CD4-positive, alpha-beta T cell treated with Interleukin-15 for 1 hour (primary cell): ENCODE data around the gene CLK3.

ENCODE experiments used
- DNase-seq: peaks from one replicate; pipeline ENCODE4 v3.0.0-alpha.2; 2020

The CLK3 gene

DNA sequence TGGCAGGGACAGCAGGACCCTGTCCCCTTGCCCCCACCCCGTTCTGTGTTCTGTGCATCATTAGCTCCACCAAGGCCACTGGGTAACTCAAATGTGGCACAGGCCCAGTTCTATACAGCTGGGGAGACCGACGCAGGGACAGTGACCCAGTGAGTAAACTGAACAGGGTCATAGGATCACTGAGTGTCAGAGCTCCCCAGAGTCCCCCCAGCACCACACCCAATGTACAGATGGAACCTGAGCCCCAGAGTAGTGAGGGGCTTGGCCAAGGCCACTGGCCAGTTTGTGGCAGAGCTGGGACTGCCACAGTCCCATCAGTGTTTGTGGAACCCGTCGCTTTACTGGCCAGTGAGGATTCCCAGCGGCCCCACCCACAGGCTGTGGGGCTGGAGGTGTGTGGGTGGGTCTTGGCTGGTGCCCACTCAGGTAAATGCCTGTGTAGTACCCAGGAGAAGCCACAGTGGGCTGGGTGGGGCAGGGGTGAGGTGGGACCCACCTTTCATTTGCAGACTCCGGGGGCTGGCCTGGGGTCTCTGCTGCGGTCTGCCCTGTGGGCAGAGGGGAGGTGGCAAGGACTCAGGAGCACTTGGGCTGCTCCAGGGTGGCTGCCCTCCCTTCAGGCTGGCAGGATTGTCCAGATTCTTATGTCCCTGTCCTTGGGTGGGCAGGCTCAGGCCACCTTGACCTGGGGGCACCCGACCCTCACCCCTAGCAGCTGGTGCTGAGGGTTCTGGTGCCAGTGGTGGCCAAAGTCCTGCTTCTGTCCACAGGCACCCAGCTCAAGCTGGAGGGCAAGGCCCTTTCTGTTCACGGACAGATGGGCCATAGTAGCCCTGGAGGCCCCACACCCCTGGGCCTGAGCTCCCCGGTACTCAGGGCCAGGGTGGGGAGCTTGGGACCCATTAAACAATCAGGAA is 11.6 kb upstream of the CLK3 start:
- DNase-seq = no peak

DNA sequence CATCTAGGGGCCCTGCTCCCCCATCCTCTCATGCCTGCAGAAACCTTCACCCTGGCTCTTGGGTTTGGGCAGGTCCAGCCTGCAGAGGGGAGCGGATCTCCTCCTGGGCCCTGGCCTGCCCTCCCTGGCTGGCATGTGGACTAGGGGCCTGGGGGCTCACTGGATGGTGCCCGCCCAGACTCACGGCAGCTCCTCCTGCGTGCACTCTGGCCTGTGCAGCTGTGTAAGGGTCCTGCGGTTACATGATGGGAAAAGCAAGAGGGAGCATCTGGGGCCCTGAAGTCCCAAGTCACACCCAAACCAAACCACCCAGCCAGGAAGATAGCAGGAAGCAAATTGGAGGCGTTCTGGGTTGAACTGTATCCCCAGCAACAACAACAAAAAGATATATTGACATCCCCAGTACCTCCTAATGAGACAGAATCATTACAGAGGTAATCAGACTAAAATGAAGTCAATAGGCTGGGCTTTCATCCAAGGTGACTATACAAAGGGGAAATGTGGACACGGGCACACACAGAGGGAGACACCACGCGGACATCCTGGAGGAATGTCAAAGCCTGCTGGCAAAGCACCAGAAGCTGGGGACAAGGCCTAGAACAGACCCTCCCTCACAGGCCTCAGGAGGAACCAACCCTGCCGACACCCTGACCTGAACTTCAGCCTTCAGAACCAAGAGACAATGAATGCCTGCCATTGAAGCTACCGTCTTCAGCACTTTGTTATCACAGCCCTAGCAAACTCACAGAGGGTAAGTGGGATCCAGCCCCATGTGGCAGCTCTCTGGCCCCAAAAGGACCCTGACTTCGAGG is 10.4 kb upstream of the CLK3 start:
- no peak for DNase-seq

DNA sequence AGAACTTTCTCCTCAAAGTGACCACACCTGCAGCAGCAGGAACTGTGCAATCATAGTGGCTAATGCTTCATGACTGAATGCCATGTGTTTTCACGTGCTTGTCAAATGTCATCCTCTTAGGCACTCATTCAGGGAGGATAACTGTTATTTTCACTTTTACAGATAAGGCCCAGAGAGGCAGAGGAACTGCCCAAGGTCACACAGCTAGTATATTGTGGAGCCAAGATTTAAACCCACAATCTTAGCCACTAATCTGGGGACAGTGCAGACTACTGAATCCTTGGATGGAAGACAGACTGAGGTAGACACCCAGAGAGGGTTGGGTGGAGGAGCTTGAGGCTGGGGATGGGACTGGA is 9.9 kb upstream of the CLK3 start:
- DNase-seq = no peak

DNA sequence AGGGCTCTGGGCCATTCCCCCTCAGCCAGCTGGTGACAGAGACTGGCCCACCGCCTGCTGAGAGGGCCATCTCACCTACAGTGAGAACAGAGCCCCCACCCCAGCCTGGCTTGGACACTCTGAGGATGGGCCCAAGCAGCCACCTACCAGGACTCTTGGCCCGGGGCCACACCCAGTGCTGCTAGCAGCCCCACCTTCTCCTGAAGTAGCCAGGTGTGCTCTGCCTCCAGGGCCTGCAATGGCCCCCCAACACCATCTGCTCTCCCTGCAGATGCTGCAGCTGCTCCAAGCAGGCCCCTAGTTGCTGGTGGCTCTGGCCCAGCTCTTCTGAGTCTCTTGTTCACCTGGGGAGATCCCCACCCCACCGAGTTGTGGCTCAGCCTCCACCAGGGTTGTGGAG is 6.8 kb upstream of the CLK3 start:
- DNase-seq = no peak

DNA sequence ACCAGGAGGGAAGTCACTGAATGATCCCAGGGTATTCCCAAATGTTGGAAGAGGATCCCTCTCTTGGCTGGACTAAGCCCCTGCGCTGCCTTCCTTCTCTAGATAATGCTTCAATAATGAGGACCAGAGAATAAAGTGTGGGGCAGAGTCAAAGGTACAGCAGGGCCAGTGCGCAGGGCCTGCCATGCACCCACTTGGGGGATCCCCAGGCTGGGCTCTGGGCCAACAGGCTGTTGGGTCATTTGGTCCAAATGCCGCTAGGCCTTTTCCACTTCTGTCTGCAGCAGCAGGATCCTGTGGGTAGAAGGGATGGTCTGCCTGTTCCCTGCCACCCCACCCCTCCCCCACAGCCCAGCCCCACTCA is 5.7 kb upstream of the CLK3 start:
- no peak for DNase-seq

DNA sequence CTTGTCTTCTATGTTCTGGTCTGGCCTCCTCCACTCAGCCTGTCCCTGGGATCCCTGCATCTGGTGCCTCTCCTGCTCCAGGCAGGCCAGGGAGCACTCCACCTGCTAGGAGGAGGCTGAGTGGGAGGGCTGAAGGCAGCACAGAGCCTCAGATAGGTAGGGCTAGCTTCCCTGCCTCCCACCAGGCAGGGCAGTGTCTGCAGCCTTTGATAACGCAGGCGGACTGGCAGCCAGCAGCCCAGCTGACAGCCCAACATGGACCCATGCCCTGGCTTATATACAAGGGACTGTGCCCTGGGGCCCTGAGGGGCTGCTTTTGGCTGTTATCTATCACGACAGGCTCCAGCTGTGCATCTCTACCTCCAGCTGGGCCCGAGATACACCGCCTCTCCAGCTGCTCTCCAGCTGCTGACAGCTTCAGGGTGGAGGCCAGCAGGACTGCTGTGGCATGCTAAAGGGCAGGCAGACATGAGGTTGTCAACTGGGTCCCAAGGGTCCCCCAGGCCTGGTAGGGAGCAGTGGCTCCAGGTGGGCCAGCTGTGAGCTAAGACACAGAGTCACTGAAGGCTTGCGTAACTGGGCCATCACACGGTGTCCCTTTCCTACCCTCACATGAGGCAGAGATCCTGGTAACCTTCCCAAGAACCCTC is 5.2 kb upstream of the CLK3 start:
- DNase-seq = no peak

DNA sequence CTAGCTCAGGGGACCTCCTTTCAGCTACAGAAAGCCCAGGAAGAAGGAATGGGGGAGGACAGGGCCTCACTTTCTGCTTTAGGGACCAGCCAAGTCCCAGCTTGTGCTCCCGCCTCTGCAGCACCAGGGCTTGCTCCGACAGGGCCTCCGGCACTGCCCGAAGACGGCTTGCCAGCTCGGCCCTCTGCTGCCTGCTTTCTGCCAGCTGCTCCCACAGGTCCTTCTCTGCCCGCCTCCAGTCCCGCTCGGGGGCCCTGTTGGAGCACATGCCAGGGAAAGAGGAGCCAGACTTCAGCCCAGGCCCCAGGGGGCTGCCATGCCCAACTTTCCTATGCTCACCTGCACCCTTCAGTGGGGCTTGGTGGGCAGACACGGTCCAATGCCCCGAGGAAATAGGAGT is 4.3 kb upstream of the CLK3 start:
- no peak for DNase-seq

DNA sequence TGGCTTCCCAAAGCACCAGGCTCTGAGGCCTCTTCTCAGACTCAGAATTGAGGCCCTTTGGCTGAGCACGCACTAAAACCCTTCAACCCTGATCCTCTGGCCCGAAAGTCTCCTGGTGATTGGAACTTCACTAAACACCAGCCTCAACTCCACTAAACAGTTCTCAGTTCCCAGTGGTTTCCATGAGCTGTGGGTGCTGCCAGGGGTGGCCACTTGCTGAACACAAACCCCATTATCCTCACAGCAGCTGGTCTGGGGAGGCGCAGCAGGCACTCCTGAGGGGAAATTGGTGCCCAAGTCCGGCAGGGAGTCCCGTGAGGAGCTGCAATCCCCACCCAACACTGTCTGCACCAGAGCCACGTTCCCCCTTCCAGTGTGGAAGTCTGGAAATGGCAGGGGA is 3.8 kb upstream of the CLK3 start:
- DNase-seq = no peak

DNA sequence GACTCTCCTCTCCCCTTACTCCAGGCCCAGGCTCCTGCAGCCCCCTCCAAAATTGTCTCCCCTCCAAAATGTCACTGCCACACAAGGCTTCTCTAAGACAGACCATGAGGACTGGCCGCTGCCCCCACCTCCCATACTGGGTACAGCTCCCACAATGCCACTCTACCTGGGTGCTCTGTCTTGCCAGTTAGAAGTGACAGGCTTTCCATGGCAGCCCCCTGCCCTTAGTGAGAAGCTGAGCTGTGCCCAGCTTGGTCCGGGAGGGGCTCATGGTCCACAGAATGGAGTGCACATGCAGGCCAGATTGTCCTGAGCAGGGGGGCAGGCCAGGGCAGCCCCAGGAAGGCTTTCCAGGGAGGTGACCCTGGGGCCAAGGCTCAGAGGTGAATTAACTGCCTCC is 3.0 kb upstream of the CLK3 start:
- DNase-seq = no peak

DNA sequence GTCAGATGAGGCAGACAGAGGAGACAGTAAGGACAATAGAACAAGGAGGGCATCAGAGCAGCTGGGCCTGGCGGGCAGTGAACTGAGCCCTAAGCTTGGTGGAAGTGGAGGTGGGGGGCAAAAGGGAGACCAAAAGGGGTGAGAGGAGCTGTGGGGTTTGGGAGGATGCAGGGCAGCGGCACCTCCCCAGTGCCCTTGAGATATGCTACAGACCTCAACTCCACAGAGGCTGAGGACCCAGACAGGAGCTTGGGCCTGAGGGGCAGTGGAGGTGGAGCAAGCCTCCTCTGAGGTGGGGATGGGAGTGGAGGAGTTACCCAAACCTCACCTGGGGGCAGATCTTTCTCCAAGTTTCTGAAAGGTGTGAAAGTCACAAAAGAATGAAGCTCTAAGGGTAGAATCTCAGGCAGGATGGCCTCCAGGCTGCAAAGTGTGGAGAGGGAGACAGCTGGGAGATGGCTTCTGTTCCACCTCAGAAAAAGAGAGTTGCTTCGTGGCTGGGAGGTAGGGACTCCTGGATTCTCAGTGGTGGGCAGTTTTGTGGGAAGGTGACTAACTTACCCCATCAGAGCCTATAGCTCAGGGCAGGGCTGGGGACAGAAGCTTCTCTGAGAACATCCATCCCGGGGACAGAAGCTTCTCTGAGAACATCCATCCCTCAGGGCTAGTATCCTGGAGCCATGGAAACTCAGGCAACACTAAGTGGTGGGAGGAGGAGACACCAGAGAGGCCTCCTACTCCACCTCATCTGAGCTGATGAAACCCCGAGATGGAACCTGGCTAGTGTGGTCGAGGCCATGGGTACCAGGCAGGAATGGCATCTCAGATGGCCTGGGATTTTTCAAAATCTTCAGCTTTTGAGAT is 2.3 kb upstream of the CLK3 start:
- DNase-seq = no peak

DNA sequence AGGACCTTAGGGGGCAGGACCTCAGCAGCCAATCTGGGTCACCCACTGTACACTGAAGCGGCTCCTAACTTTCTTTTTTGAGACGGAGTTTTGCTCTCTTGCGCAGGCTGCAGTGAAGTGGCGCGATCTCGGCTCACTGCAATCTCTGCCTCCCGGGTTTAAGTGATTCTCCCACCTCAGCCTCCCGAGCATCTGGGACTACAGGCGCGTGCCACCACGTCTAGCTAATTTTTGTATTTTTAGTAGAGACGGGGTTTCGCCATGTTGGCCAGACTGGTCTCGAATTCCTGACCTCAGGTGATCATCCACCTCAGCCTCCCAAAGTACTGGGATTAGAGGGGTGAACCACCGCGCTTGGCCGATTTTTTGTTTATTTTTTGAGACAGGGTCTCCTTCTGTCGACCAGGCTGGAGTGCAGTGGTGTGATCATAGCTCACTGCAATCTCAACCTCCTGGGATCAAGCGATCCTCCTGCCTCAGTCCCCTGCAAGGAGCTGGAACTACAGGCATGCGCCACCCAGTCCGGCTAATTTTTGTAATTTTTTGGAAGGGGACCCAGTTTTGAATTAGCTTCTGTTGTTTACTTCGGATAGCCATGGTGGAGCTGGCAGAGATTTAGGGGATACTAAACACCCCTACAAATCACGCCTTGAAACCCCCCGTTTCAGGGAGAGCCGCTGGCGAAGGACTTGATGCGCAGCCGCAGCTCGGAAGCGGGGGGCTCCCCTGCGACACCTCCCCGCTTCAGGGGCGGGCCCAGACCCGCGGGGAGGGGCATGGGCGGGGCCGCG is 1.5 kb upstream of the CLK3 start:
- no peak for DNase-seq

DNA sequence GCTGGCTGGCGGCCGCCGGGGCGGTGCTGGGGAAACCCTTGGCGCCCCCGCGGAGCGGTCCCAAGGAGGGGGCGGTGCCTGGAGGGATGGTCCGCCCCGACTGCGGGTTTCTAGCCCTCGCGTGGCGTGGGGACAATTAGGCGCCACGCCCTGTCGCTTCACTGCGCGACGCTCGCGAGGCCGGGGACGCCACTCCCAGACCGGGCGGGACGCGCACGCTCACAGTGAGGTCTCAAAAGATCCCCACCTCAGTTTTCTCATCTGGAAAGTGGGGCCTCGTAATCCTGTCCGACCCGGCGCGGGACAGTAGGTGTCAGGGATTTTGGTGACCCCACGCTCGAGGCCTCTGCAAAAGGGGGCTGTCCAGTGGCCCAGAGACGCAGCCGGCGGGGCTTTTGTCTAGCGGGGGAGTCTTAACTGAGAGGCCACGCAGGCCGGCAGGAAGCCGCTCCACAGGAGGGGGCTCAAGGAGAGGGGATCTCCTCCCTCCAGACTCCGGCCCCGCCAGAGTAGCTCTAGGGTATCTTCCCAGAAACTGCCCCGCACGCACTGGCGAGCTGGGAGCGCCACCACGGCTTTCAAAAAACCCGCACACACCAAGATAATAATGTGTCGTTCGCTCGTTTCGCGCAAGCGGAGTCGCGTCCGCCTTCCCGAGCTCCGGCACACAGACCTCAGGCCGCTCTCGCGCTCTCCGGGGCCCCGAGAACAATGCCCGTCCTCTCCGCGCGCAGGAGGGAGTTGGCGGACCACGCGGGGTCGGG is 710 bp upstream of the CLK3 start:
- peak; percentile 95 for DNase-seq

DNA sequence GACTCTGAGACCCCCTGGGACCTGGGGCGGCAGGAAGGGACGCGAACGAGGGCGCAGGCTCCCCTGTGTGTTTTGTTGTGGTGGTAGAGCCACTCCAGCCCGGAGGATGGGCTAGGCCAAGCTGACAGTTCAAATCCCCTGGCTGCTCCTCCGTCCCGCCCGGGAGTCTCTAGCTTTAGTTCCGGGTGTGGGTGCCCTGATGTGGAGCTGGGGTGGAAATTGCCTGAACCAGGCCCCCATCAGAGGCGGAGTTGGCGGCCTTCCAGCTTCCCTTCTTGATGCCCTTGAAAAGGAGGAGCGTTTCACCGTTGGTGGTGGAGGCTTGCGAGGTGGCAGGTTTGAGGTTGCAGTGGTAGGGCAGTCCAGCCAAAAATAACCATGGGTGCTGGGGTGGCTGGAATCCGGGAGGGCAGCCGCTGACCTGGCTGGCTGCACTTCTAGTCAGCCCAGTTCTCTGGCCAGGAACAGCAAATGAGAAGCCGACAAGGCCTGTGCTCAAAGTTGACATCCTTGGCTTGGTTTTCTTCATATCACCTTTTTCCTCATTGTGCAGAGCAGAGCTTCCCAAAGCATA is 817 bp downstream of the CLK3 start:
- peak; percentile 73 for DNase-seq

DNA sequence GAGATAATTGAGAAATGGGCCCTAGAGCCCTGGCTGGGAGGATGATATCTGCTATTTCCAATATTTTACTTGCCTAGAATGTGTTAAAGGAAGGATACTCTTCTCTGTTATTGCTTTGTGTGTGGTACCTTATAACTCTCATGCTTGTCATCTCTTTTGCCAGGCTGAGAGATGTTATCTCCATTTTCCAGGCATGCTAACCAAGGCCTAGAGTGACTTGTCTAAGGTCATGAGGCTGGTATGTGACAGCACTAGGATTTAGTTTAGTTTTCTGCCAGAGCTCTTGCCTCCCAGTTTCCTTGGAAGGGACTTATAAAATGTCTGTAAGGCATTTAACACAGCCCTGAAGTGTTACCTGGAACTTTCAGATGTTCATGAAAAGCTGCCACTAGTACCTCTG is 1.4 kb downstream of the CLK3 start:
- no peak for DNase-seq

DNA sequence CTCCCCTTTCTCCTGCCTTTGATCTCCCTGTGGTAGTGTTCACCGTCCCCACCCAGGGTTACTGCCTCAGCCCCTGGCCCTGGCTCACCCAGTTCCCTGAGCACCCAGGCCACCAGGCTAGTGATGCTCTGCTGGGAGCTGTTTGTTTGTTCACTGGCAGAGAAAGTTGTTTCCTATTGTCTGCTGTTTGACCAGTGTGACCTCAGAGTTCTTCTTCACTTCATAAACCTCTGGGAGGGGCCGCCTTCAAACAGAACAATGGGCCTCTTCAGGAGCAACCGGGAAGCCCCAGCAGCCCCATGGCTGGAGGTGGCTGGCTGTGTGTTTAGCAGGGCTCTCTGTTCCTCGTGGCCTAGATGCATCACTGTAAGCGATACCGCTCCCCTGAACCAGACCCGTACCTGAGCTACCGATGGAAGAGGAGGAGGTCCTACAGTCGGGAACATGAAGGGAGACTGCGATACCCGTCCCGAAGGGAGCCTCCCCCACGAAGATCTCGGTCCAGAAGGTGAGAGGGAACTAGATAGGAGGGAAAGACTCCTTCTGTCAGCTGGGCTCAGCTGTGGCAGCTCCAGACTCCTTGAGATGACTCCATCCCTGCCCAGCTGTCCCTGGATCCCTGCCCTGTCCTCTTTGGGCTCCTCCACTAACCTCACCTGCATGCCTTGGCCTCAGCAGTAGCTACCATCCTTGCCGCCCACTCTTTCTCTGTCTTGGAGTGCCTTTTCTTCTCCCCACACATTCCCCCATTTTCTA is 3.4 kb downstream of the CLK3 start:
- DNase-seq = no peak

DNA sequence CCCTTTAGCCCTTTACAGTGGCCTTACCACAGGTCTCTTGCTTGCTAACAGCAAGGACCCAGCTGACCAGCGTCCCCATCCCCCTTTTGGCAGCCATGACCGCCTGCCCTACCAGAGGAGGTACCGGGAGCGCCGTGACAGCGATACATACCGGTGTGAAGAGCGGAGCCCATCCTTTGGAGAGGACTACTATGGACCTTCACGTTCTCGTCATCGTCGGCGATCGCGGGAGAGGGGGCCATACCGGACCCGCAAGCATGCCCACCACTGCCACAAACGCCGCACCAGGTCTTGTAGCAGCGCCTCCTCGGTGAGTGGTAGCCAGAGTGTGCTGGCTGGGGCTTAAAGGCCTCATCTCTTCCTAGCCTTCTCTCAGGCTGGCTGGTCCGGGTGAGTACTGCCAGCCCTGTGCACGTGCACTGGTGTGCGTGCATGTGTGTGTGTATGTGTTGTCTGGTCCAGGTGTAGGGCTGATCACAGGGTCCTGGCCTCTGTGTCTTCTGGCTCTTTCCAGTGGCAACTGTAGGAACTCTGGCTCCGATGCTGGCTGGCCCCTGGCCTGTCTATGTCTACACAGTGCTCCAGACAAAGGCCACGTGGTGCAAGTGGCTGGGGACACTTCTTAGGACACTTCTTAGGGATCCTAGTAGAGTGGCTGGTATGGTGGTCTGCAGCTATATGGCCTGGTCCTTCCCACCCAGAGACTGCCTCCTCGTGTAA is 4.4 kb downstream of the CLK3 start:
- DNase-seq = no peak

DNA sequence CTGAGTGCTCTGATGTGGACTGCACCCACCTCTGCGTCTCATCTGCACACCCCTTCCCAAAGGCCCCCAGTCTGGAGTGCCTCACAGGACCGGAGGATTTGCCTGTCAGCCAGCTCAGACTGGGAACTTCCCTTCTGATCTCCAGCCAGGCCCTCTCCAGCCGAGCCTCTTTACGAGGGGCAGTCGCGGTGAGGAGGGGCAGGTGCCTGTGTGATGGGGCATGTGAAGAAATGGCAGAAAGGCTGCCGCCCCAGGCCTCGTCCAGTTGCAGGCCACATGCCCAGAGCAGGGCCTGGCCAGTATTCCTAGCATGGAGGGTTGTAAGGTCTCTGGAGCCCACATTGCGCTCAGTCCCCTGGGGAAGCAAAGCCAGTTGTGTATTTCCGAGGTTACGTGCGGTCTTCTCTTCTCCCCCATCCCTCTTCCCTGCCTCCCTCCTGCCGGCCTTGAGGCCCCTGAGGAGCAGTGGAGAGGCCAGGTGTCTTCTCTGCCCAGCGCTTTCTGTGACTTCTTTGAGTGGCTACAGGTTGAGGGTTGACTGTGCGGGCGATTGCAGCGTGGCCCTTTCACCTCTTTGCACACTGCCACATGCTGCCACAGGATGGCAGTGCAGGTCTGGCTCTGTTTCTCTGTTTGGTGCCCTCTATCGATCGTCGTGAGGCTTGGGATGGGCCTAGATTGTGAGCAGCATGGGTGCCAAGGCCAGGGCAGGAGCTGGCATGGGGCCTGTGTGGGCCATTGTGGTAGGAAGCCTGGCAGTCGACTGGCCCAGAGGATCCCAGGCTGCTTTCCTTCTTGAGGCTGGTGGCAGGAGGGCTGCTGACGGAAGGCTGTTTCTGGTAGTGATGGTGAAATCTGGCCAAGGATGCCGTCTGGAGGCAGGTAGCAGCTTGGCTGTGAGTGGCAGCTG is 5.3 kb downstream of the CLK3 start:
- DNase-seq = peak; percentile 77

DNA sequence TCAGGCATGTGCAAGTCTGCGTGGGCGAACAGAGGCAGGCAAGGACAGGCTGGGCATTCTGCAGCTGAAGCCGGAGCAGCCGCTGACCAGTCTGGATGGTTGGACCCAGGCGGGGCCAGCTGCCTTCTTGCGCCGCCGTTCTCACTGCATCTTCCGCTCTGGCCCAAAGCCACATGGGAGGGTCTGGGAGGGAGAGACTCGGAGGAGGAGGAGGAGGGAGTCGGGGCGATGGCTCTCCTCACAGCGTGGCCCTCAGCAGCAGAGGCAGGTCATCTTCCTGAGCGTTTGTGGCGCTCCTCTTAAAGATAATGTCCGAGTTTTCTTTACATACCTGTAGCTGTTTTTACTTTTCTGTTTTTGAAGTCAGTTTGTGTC is 5.9 kb downstream of the CLK3 start:
- no peak for DNase-seq
